Rectal smooth muscle tissue (tissue), 1 donor: ENCODE data around the gene MN1.

Source experiments
- H3K27ac ChIP-seq: one replicate; pipeline ENCODE4 v1.7.0; 2013; ENCODE audit warnings: low read depth, low read length, inconsistent platforms
- H3K27me3 ChIP-seq: one replicate; pipeline ENCODE4 v1.7.0; 2013; ENCODE audit warnings: low read length; ENCODE audit not compliant: control insufficient read depth, insufficient read depth
- H3K36me3 ChIP-seq: one replicate; pipeline ENCODE4 v1.7.0; 2013; ENCODE audit warnings: low read length; ENCODE audit not compliant: control insufficient read depth, insufficient read depth
- H3K4me1 ChIP-seq: one replicate; pipeline ENCODE4 v1.7.0; 2013; ENCODE audit warnings: low read length; ENCODE audit not compliant: control insufficient read depth, insufficient read depth
- H3K4me3 ChIP-seq: one replicate; pipeline ENCODE4 v1.7.0; 2013; ENCODE audit warnings: low read length
- H3K9ac ChIP-seq: one replicate; pipeline ENCODE4 v1.7.0; 2013; ENCODE audit warnings: low read length

The MN1 gene

GRCh38 chr22:27839057-27839660 is 37.6 kb upstream of the MN1 start:
- Histone ChIP-seq H3K36me3 (no peaks in the 10 kb centered on the region), H3K27ac (no peak overlapping the region), H3K4me1 (peaks cover 2% of the 10 kb centered on the region), H3K27me3 (no peaks in the 10 kb centered on the region), H3K9ac (no peak overlapping the region), H3K4me3 (no peak overlapping the region)

- Histone ChIP-seq H3K36me3 (no peaks in the 10 kb centered on the region), H3K4me3 (no peak overlapping the region), H3K4me1 (no peaks in the 10 kb centered on the region), H3K9ac (no peak overlapping the region), H3K27ac (no peak overlapping the region), H3K27me3 (no peaks in the 10 kb centered on the region)
Observed at GRCh38 chr22:27836181-27836580, 34.6 kb upstream of the MN1 start.

DNA sequence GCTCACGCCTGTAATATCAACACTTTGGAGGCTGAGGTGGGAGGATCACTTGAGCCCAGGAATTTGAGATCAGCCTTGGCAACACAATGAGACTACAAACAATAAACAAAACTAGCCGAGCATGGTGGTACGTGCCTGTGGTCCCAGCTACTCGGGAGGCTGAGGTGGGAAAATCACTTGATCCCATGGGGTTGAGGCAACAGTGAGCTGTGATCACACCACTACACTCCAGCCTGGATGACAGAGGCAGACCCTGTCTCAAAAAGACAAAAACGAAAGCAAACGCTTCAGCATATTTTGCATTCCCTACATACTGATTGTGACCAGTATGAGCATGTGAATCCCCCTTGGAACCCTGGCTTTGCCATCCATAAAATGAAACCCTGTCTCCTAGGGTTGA is 33.9 kb upstream of the MN1 start:
- Histone ChIP-seq H3K27me3 (no peaks in the 10 kb centered on the region), H3K27ac (no peak overlapping the region), H3K4me3 (no peak overlapping the region), H3K36me3 (no peaks in the 10 kb centered on the region), H3K4me1 (no peaks in the 10 kb centered on the region), H3K9ac (no peak overlapping the region)

DNA sequence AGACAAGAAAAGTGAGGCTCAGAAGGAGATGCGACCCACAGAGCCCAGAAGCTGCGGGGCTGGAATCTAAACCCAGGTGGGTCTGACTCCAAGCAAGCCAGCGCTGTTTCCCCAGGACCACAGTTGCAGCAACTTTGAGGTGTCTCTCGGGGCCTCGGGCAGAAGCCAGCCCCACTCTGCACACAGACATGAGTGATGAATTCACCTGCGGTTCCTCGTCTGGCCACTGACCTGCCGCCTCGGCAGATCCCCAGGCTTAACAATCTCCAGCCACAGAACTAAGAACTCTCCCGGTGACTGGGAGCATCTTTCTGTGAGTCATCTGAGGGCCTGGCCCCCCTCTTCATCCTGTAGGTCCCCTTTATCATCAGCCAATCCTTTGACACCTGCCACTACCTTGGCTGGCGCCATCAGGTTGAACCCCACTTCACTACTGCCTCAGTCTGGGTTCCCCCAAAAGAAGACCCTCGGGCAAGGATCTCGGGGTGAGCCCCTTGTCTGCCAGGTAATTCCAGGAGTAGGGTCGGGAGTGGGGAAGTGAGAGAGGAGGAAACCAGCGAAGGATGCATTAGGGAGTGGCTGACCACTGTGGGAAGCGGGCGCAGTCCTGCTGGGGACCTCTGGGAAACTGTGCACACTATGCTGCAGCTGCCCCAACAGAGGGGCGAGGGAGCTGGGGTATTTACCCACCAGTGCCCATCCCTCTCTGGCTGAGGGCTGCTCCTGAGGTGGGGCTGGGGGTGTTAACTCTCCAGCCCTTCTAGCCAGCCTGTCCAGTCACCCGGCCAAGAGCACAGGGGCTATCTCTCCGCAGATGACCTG is 33.0 kb upstream of the MN1 start:
- Histone ChIP-seq H3K27me3 (no peaks in the 10 kb centered on the region), H3K4me3 (no peak overlapping the region), H3K36me3 (no peaks in the 10 kb centered on the region), H3K9ac (no peak overlapping the region), H3K4me1 (no peaks in the 10 kb centered on the region), H3K27ac (no peak overlapping the region)

DNA sequence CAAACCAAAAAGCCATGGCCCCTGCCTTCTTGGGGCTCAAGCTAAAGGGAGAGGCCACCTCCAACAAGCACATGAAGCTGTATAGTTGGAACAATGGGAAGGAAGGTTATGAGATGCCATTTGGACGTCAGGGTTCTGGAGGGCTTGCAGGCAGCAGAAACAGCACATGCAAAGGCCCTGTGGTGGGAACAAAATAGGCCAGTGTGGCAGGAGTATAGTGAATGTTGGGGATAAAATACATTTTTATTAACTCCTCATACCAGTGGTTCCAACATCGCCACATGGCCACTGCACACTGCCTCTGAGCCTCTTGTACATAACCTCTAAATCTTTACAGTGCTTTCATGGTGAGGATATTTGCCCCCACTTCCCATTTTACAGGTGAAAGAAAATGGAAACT is 32.2 kb upstream of the MN1 start:
- no peak overlapping the region for H3K4me3 ChIP-seq
- no peaks in the 10 kb centered on the region for H3K4me1 ChIP-seq
- no peaks in the 10 kb centered on the region for H3K27me3 ChIP-seq
- no peak overlapping the region for H3K27ac ChIP-seq
- H3K36me3 ChIP-seq, result no peaks in the 10 kb centered on the region
- no peak overlapping the region for H3K9ac ChIP-seq

DNA sequence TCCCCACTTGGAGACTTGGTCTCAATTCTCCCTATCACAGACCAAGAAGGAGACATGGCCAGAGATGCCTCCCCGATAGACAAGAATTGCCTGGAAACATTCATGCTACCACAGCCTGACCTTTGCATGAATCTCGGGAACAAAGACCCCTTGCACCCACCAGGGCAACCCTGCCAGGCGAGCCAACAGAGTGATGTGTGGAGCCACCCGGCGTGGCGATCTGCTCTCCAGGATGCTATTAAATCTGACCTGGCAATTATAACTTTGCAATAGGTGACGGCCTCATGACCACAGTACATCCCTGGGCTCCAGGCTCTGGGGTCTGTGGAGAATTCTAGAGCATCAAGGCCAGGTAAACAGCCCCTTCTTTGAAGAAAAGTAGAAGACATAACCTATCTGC is 31.1 kb upstream of the MN1 start:
- Histone ChIP-seq H3K27me3 (no peaks in the 10 kb centered on the region), H3K9ac (no peak overlapping the region), H3K4me1 (no peaks in the 10 kb centered on the region), H3K4me3 (no peak overlapping the region), H3K36me3 (no peaks in the 10 kb centered on the region), H3K27ac (no peak overlapping the region)

DNA sequence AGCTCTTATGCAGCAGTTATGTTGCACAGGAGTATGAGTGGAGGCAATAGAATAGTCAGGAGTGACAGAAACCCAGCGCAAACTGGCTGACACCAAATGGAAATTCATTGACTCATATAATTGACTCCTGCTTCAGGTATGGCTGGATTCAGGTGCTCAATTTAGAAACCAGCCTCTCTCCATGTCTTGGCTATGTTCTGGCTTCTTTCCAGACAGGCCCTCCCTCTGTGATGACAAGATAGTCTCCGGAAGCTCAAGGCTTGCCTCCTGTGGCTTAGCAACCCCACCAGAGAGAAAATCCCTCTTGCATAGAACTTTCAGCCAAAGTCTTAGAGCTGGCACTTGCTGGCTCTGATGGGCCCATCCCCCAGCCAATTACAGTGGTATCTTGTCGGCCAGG is 28.1 kb upstream of the MN1 start:
- Histone ChIP-seq H3K27ac (no peak overlapping the region), H3K4me3 (no peak overlapping the region), H3K4me1 (no peaks in the 10 kb centered on the region), H3K9ac (no peak overlapping the region), H3K36me3 (no peaks in the 10 kb centered on the region), H3K27me3 (no peaks in the 10 kb centered on the region)

GRCh38 chr22:27827604-27828587 is 26.3 kb upstream of the MN1 start:
- H3K4me3 ChIP-seq, result no peak overlapping the region
- no peaks in the 10 kb centered on the region for H3K36me3 ChIP-seq
- no peak overlapping the region for H3K9ac ChIP-seq
- peak overlapping the region; percentile 18 for H3K27ac ChIP-seq
- no peaks in the 10 kb centered on the region for H3K27me3 ChIP-seq
- H3K4me1 ChIP-seq, result no peaks in the 10 kb centered on the region

DNA sequence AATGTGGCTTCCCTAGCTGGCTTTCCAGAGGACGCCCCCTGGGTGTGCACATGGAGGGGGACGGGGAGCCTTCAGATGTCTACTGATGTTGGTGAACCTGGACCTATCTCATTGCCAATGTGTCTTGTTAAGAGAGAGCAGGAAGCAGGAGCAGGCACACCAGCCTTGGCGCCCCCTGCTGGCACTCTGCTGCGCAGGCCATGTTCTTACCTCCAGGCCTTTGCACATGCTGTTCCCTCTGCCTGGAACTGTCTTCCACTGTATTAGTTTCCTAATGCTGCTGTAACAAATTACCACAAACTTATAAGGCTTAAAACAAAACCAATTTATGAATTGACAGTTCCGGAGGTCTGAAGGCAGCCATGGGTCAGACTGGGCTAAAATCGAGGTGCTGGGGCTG is 23.6 kb upstream of the MN1 start:
- H3K9ac ChIP-seq, result no peak overlapping the region
- no peaks in the 10 kb centered on the region for H3K27me3 ChIP-seq
- H3K4me1 ChIP-seq, result no peaks in the 10 kb centered on the region
- H3K36me3 ChIP-seq, result no peaks in the 10 kb centered on the region
- H3K27ac ChIP-seq, result no peak overlapping the region
- no peak overlapping the region for H3K4me3 ChIP-seq

DNA sequence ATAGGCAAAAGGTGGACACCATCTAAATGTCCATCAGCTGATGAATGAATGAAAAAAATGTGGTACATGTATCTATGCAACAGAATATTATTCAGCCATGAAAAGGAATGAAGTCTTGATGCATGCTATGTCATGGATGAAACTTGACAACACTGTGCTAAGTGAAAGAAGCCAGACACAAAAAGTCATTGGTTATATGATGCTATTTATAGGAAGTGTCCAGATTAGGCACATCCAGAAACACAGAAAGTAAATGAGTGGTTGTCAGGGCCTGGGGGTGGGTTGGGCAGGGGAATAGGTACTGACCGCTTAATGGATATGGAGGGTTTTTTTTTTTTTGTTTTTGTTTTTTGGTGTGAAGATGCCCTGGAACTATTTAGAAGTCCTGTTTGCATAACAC is 21.7 kb upstream of the MN1 start:
- Histone ChIP-seq H3K36me3 (no peaks in the 10 kb centered on the region), H3K9ac (no peak overlapping the region), H3K4me3 (no peak overlapping the region), H3K27ac (no peak overlapping the region), H3K4me1 (no peaks in the 10 kb centered on the region), H3K27me3 (no peaks in the 10 kb centered on the region)

GRCh38 chr22:27820896-27821866 is 19.6 kb upstream of the MN1 start:
- Histone ChIP-seq H3K27me3 (no peaks in the 10 kb centered on the region), H3K36me3 (no peaks in the 10 kb centered on the region), H3K4me1 (no peaks in the 10 kb centered on the region), H3K9ac (no peak overlapping the region), H3K4me3 (no peak overlapping the region), H3K27ac (no peak overlapping the region)
